T-helper 9 cell (primary cell): ENCODE data around the gene SLC38A3.
"Not testable (repeated sequence)": the region's sequence is repeated elsewhere in the genome, so short reads cannot be mapped to it uniquely, and the experiment has no call there.

Experiments used
- DNase-seq: peaks from one replicate; pipeline ENCODE4 v3.0.0-alpha.2; 2020

Gene SLC38A3

GRCh38 chr3:50235716-50236483 is 30.8 kb downstream of the SLC38A3 start, which contains the start of gene GNAI2:
TSS of gene GNAI2 (plus strand) at chr3:50236204. CDS start at chr3:50236336, 132 bp downstream.
- DNase-seq = peak; percentile 97

GRCh38 chr3:50236484-50237132 is 31.5 kb downstream of the SLC38A3 start:
- no peak for DNase-seq

- no peak for DNase-seq
These were observed 32.1 kb downstream of the SLC38A3 start for GRCh38 chr3:50237133-50237651.

- DNase-seq = peak; percentile 76
These were observed 32.9 kb downstream of the SLC38A3 start for GRCh38 chr3:50237754-50238548.

GRCh38 chr3:50238549-50239026 is 33.5 kb downstream of the SLC38A3 start:
- DNase-seq = no peak

- no peak for DNase-seq
These were observed 34.6 kb downstream of the SLC38A3 start for GRCh38 chr3:50239649-50240048.

- no peak for DNase-seq
These were observed 36.1 kb downstream of the SLC38A3 start for GRCh38 chr3:50241163-50241562.

GRCh38 chr3:50241713-50242380 is 36.8 kb downstream of the SLC38A3 start:
- DNase-seq = no peak

- DNase-seq = no peak
These were observed 37.3 kb downstream of the SLC38A3 start for GRCh38 chr3:50242381-50242770.

GRCh38 chr3:50242851-50243542 is 37.9 kb downstream of the SLC38A3 start:
- no peak for DNase-seq

- DNase-seq = no peak
These were observed 38.4 kb downstream of the SLC38A3 start for GRCh38 chr3:50243543-50243895.

- not testable (repeated sequence) for DNase-seq
These were observed 39.7 kb downstream of the SLC38A3 start for GRCh38 chr3:50244813-50245212.

GRCh38 chr3:50245251-50245745 is 40.2 kb downstream of the SLC38A3 start:
- DNase-seq = no peak

- DNase-seq = peak; percentile 99
These were observed 40.9 kb downstream of the SLC38A3 start for GRCh38 chr3:50245831-50246516.

- peak; percentile 67 for DNase-seq
These were observed 41.5 kb downstream of the SLC38A3 start for GRCh38 chr3:50246517-50246954.

- no peak for DNase-seq
These were observed 43.3 kb downstream of the SLC38A3 start for GRCh38 chr3:50248387-50248786.

GRCh38 chr3:50249457-50249856 is 44.4 kb downstream of the SLC38A3 start:
- no peak for DNase-seq

GRCh38 chr3:50250514-50250913 is 45.4 kb downstream of the SLC38A3 start:
- no peak for DNase-seq

- no peak for DNase-seq
These were observed 46.1 kb downstream of the SLC38A3 start for GRCh38 chr3:50251220-50251619.

- no peak for DNase-seq
These were observed 49.6 kb downstream of the SLC38A3 start for GRCh38 chr3:50254577-50255250.
